ENCODE results near the gene FSD2.
"Not testable (repeated sequence)": the region's sequence is repeated elsewhere in the genome, so short reads cannot be mapped to it uniquely, and the experiment has no call there.

Gene FSD2

GRCh38 chr15:82788496-82788895 is 17.4 kb downstream of the FSD2 start:
- Mint-ChIP-seq H3K27ac (no peak overlapping the region), H3K9me3 (no peaks in the 10 kb centered on the region)

GRCh38 chr15:82781349-82781748 is 24.5 kb downstream of the FSD2 start:
- Mint-ChIP-seq H3K27me3 (no peaks in the 10 kb centered on the region), H3K4me1 (no peaks in the 10 kb centered on the region), H3K9me3 (no peaks in the 10 kb centered on the region), H3K27ac (no peak overlapping the region), H3K36me3 (peaks cover 4% of the 10 kb centered on the region), H3K4me3 (no peak overlapping the region)
- ATAC-seq = no peak

More at GRCh38 chr15:82788496-82788895, 17.4 kb downstream of the FSD2 start:
- ATAC-seq = no peak
- Mint-ChIP-seq H3K4me1 (no peaks in the 10 kb centered on the region), H3K36me3 (no peaks in the 10 kb centered on the region), H3K27me3 (peaks cover 1% of the 10 kb centered on the region), H3K4me3 (no peak overlapping the region)

- no peak overlapping the region for H3K27ac Mint-ChIP-seq
- H3K4me1 Mint-ChIP-seq = no peaks in the 10 kb centered on the region
- H3K36me3 Mint-ChIP-seq = peaks cover 14% of the 10 kb centered on the region
- no peaks in the 10 kb centered on the region for H3K9me3 Mint-ChIP-seq
- no peak overlapping the region for H3K4me3 Mint-ChIP-seq
- no peaks in the 10 kb centered on the region for H3K27me3 Mint-ChIP-seq
- ATAC-seq = no peak
Measured at GRCh38 chr15:82778755-82779154, 27.1 kb downstream of the FSD2 start.

- no peak overlapping the region for H3K27ac Mint-ChIP-seq
- no peaks in the 10 kb centered on the region for H3K27me3 Mint-ChIP-seq
Measured at GRCh38 chr15:82774496-82774895, 31.4 kb downstream of the FSD2 start.

GRCh38 chr15:82771789-82772607 is 33.9 kb downstream of the FSD2 start:
- H3K36me3 Mint-ChIP-seq = peaks cover 27% of the 10 kb centered on the region
- ATAC-seq = peak; percentile 20
- no peaks in the 10 kb centered on the region for H3K27me3 Mint-ChIP-seq
- no peak overlapping the region for H3K27ac Mint-ChIP-seq
- H3K9me3 Mint-ChIP-seq = peaks cover 3% of the 10 kb centered on the region
- H3K4me3 Mint-ChIP-seq = no peak overlapping the region
- peaks cover 3% of the 10 kb centered on the region for H3K4me1 Mint-ChIP-seq

More at GRCh38 chr15:82774496-82774895, 31.4 kb downstream of the FSD2 start:
- Mint-ChIP-seq H3K4me1 (no peaks in the 10 kb centered on the region), H3K36me3 (peaks cover 14% of the 10 kb centered on the region), H3K4me3 (no peak overlapping the region), H3K9me3 (no peaks in the 10 kb centered on the region)
- ATAC-seq = no peak

GRCh38 chr15:82768414-82769054 is 37.3 kb downstream of the FSD2 start:
- Mint-ChIP-seq H3K27me3 (no peaks in the 10 kb centered on the region), H3K4me3 (no peak overlapping the region), H3K27ac (no peak overlapping the region), H3K36me3 (peaks cover 31% of the 10 kb centered on the region), H3K9me3 (peaks cover 5% of the 10 kb centered on the region), H3K4me1 (peaks cover 16% of the 10 kb centered on the region)
- no peak for ATAC-seq

GRCh38 chr15:82767163-82767829 is 38.6 kb downstream of the FSD2 start:
- Mint-ChIP-seq H3K27ac (no peak overlapping the region), H3K36me3 (peaks cover 34% of the 10 kb centered on the region), H3K4me3 (no peak overlapping the region), H3K4me1 (peaks cover 23% of the 10 kb centered on the region), H3K9me3 (peaks cover 5% of the 10 kb centered on the region), H3K27me3 (no peaks in the 10 kb centered on the region)
- no peak for ATAC-seq

GRCh38 chr15:82766201-82766600 is 39.7 kb downstream of the FSD2 start:
- not testable (repeated sequence) for H3K27me3 Mint-ChIP-seq, H3K9me3 Mint-ChIP-seq, H3K27ac Mint-ChIP-seq, H3K4me3 Mint-ChIP-seq, ATAC-seq
- peaks cover 38% of the 10 kb centered on the region for H3K36me3 Mint-ChIP-seq
- H3K4me1 Mint-ChIP-seq = peaks cover 23% of the 10 kb centered on the region

GRCh38 chr15:82764740-82765139 is 41.1 kb downstream of the FSD2 start:
- H3K27ac Mint-ChIP-seq = no peak overlapping the region
- H3K36me3 Mint-ChIP-seq = peaks cover 50% of the 10 kb centered on the region

GRCh38 chr15:82764117-82764490 is 41.8 kb downstream of the FSD2 start:
- Mint-ChIP-seq H3K9me3 (peaks cover 5% of the 10 kb centered on the region), H3K27me3 (no peaks in the 10 kb centered on the region), H3K27ac (no peak overlapping the region), H3K4me1 (peaks cover 23% of the 10 kb centered on the region), H3K4me3 (no peak overlapping the region), H3K36me3 (peaks cover 52% of the 10 kb centered on the region)
- ATAC-seq = no peak

More at GRCh38 chr15:82764740-82765139, 41.1 kb downstream of the FSD2 start:
- H3K4me3 Mint-ChIP-seq = no peak overlapping the region
- ATAC-seq = no peak
- no peaks in the 10 kb centered on the region for H3K27me3 Mint-ChIP-seq
- peaks cover 23% of the 10 kb centered on the region for H3K4me1 Mint-ChIP-seq
- peaks cover 5% of the 10 kb centered on the region for H3K9me3 Mint-ChIP-seq

GRCh38 chr15:82763361-82764116 is 42.3 kb downstream of the FSD2 start:
- no peak overlapping the region for H3K27ac Mint-ChIP-seq
- H3K9me3 Mint-ChIP-seq = peaks cover 5% of the 10 kb centered on the region
- ATAC-seq = no peak
- H3K36me3 Mint-ChIP-seq = peaks cover 53% of the 10 kb centered on the region
- H3K4me3 Mint-ChIP-seq = no peak overlapping the region
- H3K27me3 Mint-ChIP-seq = no peaks in the 10 kb centered on the region
- H3K4me1 Mint-ChIP-seq = peaks cover 23% of the 10 kb centered on the region

- peak overlapping the region; percentile 99 for H3K4me3 Mint-ChIP-seq
- H3K27ac Mint-ChIP-seq = peak overlapping the region; percentile 88
- H3K4me1 Mint-ChIP-seq = peaks cover 61% of the 10 kb centered on the region
- no peaks in the 10 kb centered on the region for H3K27me3 Mint-ChIP-seq
- H3K36me3 Mint-ChIP-seq = peaks cover 32% of the 10 kb centered on the region
- H3K9me3 Mint-ChIP-seq = no peaks in the 10 kb centered on the region
- ATAC-seq = no peak
Measured at GRCh38 chr15:82751308-82751707, 54.6 kb downstream of the FSD2 start.

GRCh38 chr15:82750831-82751180 is 55.1 kb downstream of the FSD2 start:
- peak; percentile 52 for ATAC-seq
- H3K36me3 Mint-ChIP-seq = peaks cover 27% of the 10 kb centered on the region
- H3K9me3 Mint-ChIP-seq = no peaks in the 10 kb centered on the region
- H3K4me3 Mint-ChIP-seq = peak overlapping the region; percentile 99
- no peaks in the 10 kb centered on the region for H3K27me3 Mint-ChIP-seq
- H3K27ac Mint-ChIP-seq = peak overlapping the region; percentile 88
- peaks cover 56% of the 10 kb centered on the region for H3K4me1 Mint-ChIP-seq

- no peaks in the 10 kb centered on the region for H3K27me3 Mint-ChIP-seq
Measured at GRCh38 chr15:82749951-82750830, 55.7 kb downstream of the FSD2 start.

More at GRCh38 chr15:82749951-82750830, 55.7 kb downstream of the FSD2 start:
- ATAC-seq = peak; percentile 96
- Mint-ChIP-seq H3K36me3 (peaks cover 22% of the 10 kb centered on the region), H3K27ac (peak overlapping the region; percentile 88), H3K4me1 (peaks cover 56% of the 10 kb centered on the region), H3K9me3 (no peaks in the 10 kb centered on the region), H3K4me3 (peak overlapping the region; percentile 99)

Measured in stimulated activated memory B cell treated with anti-CD40 and anti-IgM and Interleukin-4, amounts not matched to agents 10 μg/mL and 1 μg/mL and 100 μg/mL, for 72 hours (primary cell).